HG03108 (cell line): ENCODE measurements around the gene LRPPRC.

Experiments used
- ATAC-seq: cut with Tn5 transposase; IDR thresholded peaks from one replicate; pipeline ENCODE4 v1.9.1; 2021; ENCODE audit warnings: moderate library complexity; ENCODE audit not compliant: unreplicated experiment

LRPPRC gene

GRCh38 chr2:43984533-43984932, 11.3 kb downstream of the LRPPRC start:
- ATAC-seq: no peak

- ATAC-seq: no peak
Measured at GRCh38 chr2:43980902-43981301, 14.9 kb downstream of the LRPPRC start.

- no peak for ATAC-seq
Measured at GRCh38 chr2:43977677-43978375, 18.0 kb downstream of the LRPPRC start.

- ATAC-seq: no peak
Measured at GRCh38 chr2:43960921-43961320, 34.9 kb downstream of the LRPPRC start.

GRCh38 chr2:43958397-43959275, 37.2 kb downstream of the LRPPRC start:
- no peak for ATAC-seq

GRCh38 chr2:43950383-43951008, 45.3 kb downstream of the LRPPRC start:
- ATAC-seq: no peak

GRCh38 chr2:43948370-43948769, 47.4 kb downstream of the LRPPRC start:
- no peak for ATAC-seq

- ATAC-seq: no peak
Measured at GRCh38 chr2:43946685-43947084, 49.1 kb downstream of the LRPPRC start.

GRCh38 chr2:43945439-43945838, 50.4 kb downstream of the LRPPRC start:
- ATAC-seq: no peak

- ATAC-seq: no peak
Measured at GRCh38 chr2:43944915-43945314, 50.9 kb downstream of the LRPPRC start.

GRCh38 chr2:43943809-43944452, 51.9 kb downstream of the LRPPRC start:
- ATAC-seq: no peak

GRCh38 chr2:43943323-43943722, 52.5 kb downstream of the LRPPRC start:
- no peak for ATAC-seq

- ATAC-seq: no peak
Measured at GRCh38 chr2:43942881-43943280, 52.9 kb downstream of the LRPPRC start.

- ATAC-seq: no peak
Measured at GRCh38 chr2:43941966-43942365, 53.8 kb downstream of the LRPPRC start.

GRCh38 chr2:43941359-43941758, 54.4 kb downstream of the LRPPRC start:
- no peak for ATAC-seq

GRCh38 chr2:43939695-43940256, 56.0 kb downstream of the LRPPRC start:
- no peak for ATAC-seq

GRCh38 chr2:43937269-43937820, 58.4 kb downstream of the LRPPRC start:
- ATAC-seq: no peak

- ATAC-seq: no peak
Measured at GRCh38 chr2:43934567-43934966, 61.2 kb downstream of the LRPPRC start.

- no peak for ATAC-seq
Measured at GRCh38 chr2:43931293-43931692, 64.5 kb downstream of the LRPPRC start.

- no peak for ATAC-seq
Measured at GRCh38 chr2:43927442-43927841, 68.3 kb downstream of the LRPPRC start.

GRCh38 chr2:43925431-43925830, 70.4 kb downstream of the LRPPRC start:
- ATAC-seq: no peak
